Measurements from ENCODE around the gene TNFRSF18. TPM values are rescaled to one million over a fixed set of nuclear protein-coding genes. Genes with fewer than 3 reads are reported as not detected.

TNFRSF18 gene
- total RNA-seq, 1 experiment from 2014 or later: 0.83 TPM

DNA sequence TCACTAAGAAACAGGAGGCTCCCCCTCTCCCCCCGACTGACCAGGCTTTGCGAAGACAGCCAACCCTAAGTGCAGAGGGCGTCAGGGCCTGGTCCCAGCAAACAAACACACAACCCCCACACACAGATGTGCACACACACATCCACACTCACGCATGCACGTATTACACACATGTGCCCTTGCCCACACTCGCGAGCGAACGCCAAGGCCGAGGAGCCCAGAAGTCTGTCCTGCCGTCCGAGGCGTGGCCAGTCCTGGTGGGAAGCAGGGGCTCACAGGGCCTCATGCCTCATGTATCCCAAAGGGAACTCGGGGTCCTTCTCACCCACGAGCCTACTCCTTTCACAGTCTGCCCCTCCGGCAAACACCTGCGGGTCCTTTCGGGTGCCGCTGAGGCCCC is 23.4 kb upstream of the TNFRSF18 start:
- TF ChIP-seq, protein P1, sequence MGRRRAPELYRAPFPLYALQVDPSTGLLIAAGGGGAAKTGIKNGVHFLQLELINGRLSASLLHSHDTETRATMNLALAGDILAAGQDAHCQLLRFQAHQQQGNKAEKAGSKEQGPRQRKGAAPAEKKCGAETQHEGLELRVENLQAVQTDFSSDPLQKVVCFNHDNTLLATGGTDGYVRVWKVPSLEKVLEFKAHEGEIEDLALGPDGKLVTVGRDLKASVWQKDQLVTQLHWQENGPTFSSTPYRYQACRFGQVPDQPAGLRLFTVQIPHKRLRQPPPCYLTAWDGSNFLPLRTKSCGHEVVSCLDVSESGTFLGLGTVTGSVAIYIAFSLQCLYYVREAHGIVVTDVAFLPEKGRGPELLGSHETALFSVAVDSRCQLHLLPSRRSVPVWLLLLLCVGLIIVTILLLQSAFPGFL (CRISPR knock-in tag; IDR thresholded peaks at IDR 0.05; ENCODE audit: borderline replicate concordance): no peak
- no peak for TF ChIP-seq CBFB (CRISPR knock-in tag; IDR thresholded peaks at IDR 0.05; ENCODE audit: low read depth)
- TF ChIP-seq ZNF317 (CRISPR knock-in tag; IDR thresholded peaks at IDR 0.05; ENCODE audit: borderline replicate concordance, low read depth): no peak
- TF ChIP-seq OVOL2 (CRISPR knock-in tag; IDR thresholded peaks at IDR 0.05; ENCODE audit: borderline replicate concordance): no peak
- no peak for TF ChIP-seq TEAD4 (CRISPR knock-in tag; IDR thresholded peaks at IDR 0.05)
- TF ChIP-seq, protein P2, sequence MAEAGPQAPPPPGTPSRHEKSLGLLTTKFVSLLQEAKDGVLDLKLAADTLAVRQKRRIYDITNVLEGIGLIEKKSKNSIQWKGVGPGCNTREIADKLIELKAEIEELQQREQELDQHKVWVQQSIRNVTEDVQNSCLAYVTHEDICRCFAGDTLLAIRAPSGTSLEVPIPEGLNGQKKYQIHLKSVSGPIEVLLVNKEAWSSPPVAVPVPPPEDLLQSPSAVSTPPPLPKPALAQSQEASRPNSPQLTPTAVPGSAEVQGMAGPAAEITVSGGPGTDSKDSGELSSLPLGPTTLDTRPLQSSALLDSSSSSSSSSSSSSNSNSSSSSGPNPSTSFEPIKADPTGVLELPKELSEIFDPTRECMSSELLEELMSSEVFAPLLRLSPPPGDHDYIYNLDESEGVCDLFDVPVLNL (CRISPR knock-in tag; IDR thresholded peaks at IDR 0.05; ENCODE audit: borderline replicate concordance, low read depth): no peak
- no peak for TF ChIP-seq NFYB (CRISPR knock-in tag; conservative IDR thresholded peaks at IDR 0.05; ENCODE audit: low read depth)
- TF ChIP-seq, protein P3, sequence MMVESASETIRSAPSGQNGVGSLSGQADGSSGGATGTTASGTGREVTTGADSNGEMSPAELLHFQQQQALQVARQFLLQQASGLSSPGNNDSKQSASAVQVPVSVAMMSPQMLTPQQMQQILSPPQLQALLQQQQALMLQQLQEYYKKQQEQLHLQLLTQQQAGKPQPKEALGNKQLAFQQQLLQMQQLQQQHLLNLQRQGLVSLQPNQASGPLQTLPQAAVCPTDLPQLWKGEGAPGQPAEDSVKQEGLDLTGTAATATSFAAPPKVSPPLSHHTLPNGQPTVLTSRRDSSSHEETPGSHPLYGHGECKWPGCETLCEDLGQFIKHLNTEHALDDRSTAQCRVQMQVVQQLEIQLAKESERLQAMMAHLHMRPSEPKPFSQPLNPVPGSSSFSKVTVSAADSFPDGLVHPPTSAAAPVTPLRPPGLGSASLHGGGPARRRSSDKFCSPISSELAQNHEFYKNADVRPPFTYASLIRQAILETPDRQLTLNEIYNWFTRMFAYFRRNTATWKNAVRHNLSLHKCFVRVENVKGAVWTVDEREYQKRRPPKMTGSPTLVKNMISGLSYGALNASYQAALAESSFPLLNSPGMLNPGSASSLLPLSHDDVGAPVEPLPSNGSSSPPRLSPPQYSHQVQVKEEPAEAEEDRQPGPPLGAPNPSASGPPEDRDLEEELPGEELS (CRISPR knock-in tag; IDR thresholded peaks at IDR 0.05): no peak
- no peak for TF ChIP-seq SMAD3 (CRISPR knock-in tag; IDR thresholded peaks at IDR 0.05; ENCODE audit: borderline replicate concordance)
- TF ChIP-seq SMAD4 (CRISPR knock-in tag; IDR thresholded peaks at IDR 0.05): no peak
- TF ChIP-seq, protein P4, sequence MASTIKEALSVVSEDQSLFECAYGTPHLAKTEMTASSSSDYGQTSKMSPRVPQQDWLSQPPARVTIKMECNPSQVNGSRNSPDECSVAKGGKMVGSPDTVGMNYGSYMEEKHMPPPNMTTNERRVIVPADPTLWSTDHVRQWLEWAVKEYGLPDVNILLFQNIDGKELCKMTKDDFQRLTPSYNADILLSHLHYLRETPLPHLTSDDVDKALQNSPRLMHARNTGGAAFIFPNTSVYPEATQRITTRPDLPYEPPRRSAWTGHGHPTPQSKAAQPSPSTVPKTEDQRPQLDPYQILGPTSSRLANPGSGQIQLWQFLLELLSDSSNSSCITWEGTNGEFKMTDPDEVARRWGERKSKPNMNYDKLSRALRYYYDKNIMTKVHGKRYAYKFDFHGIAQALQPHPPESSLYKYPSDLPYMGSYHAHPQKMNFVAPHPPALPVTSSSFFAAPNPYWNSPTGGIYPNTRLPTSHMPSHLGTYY (CRISPR knock-in tag; IDR thresholded peaks at IDR 0.05): no peak
- Mint-ChIP-seq H3K9me3 (peaks cover 3% of the 10 kb centered on the region; the same call in 1 of the 2 replicates), H3K27me3 (ENCODE audit: low read depth) (no peaks in the 10 kb centered on the region), H3K27ac (peak overlapping the region; percentile 57; the same call in 1 of the 2 replicates), H3K4me3 (peak overlapping the region; percentile 12; the same call in 1 of the 2 replicates), H3K36me3 (peaks cover 15% of the 10 kb centered on the region), H3K4me1 (peaks cover 10% of the 10 kb centered on the region)
- ChIA-PET CTCF (interaction anchor here (1.5 kb wide), 1 partner anchor 107 kb away, joined by 3 read pairs; no protein-coding TSS in a partner anchor), POLR2A (no interaction called here)
- no peak for DNase-seq (ENCODE audit: low spot score)
- ATAC-seq: no peak

DNA sequence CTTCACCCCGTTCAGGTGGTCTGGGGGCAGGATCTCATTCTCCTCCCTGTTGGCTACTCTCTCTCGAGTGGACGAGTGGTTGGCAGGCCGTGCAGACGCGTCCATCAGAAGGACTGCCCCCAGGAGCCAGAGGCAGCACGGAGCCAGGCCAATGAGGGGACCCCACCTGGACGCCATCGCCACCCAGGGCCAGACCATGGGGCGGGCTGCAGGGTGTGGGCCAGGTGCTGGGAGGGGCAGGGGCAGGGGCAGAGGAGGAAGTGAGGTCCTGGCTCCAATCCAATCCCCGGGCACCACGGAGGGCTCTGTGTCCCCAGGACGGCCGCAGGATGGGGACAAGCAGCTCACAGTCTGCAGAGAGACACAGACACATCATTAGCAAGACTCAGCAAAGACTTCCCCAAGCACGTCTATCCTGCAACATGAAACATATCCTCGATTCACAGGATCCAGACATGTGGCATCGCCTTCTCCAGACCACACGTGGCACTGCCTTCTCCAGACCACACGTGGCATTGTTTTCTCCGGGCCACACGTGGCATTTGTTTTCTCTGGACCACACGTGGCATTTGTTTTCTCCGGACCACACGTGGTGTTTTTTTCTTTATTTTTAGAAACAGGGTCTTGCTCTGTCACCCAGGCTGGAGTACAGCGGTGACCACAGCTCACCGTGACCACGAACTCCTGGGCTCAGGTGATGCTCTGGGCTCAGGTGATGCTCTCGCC is 22.4 kb upstream of the TNFRSF18 start:
- POLR2A ChIA-PET: no interaction called here
- peaks cover 16% of the 10 kb centered on the region for H3K36me3 Mint-ChIP-seq
- no peak for ATAC-seq

More for the DNA sequence above, 22.4 kb upstream of the TNFRSF18 start:
- CTCF ChIA-PET: interaction anchor here (1.5 kb wide), 1 partner anchor 106 kb away, joined by 3 read pairs; no protein-coding TSS in a partner anchor
- Mint-ChIP-seq H3K9me3 (peaks cover 3% of the 10 kb centered on the region; the same call in 1 of the 2 replicates), H3K27me3 (ENCODE audit: low read depth) (no peaks in the 10 kb centered on the region), H3K4me3 (no peak overlapping the region), H3K4me1 (peaks cover 10% of the 10 kb centered on the region), H3K27ac (no peak overlapping the region)
- DNase-seq (ENCODE audit: low spot score): no peak
- TF ChIP-seq, protein P5, sequence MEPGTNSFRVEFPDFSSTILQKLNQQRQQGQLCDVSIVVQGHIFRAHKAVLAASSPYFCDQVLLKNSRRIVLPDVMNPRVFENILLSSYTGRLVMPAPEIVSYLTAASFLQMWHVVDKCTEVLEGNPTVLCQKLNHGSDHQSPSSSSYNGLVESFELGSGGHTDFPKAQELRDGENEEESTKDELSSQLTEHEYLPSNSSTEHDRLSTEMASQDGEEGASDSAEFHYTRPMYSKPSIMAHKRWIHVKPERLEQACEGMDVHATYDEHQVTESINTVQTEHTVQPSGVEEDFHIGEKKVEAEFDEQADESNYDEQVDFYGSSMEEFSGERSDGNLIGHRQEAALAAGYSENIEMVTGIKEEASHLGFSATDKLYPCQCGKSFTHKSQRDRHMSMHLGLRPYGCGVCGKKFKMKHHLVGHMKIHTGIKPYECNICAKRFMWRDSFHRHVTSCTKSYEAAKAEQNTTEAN (CRISPR knock-in tag; IDR thresholded peaks at IDR 0.05): no peak
- TF ChIP-seq, protein P6, sequence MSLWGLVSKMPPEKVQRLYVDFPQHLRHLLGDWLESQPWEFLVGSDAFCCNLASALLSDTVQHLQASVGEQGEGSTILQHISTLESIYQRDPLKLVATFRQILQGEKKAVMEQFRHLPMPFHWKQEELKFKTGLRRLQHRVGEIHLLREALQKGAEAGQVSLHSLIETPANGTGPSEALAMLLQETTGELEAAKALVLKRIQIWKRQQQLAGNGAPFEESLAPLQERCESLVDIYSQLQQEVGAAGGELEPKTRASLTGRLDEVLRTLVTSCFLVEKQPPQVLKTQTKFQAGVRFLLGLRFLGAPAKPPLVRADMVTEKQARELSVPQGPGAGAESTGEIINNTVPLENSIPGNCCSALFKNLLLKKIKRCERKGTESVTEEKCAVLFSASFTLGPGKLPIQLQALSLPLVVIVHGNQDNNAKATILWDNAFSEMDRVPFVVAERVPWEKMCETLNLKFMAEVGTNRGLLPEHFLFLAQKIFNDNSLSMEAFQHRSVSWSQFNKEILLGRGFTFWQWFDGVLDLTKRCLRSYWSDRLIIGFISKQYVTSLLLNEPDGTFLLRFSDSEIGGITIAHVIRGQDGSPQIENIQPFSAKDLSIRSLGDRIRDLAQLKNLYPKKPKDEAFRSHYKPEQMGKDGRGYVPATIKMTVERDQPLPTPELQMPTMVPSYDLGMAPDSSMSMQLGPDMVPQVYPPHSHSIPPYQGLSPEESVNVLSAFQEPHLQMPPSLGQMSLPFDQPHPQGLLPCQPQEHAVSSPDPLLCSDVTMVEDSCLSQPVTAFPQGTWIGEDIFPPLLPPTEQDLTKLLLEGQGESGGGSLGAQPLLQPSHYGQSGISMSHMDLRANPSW (CRISPR knock-in tag; conservative IDR thresholded peaks at IDR 0.05; ENCODE audit: low read depth): no peak
- TF ChIP-seq TEAD4 (CRISPR knock-in tag; IDR thresholded peaks at IDR 0.05): no peak
- TF ChIP-seq ZNF416 (CRISPR knock-in tag; IDR thresholded peaks at IDR 0.05): no peak
- TF ChIP-seq, protein P7, sequence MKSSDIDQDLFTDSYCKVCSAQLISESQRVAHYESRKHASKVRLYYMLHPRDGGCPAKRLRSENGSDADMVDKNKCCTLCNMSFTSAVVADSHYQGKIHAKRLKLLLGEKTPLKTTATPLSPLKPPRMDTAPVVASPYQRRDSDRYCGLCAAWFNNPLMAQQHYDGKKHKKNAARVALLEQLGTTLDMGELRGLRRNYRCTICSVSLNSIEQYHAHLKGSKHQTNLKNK (CRISPR knock-in tag; IDR thresholded peaks at IDR 0.05): no peak
